Effector CD8-positive, alpha-beta T cell (primary cell): ENCODE data around the gene CACNG3.
"Not testable (repeated sequence)": the region's sequence is repeated elsewhere in the genome, so short reads cannot be mapped to it uniquely, and the experiment has no call there.

ENCODE experiments used
- DNase-seq: peaks from one replicate; lab custom pipeline; 2025; lab: John Stamatoyannopoulos, UW
- total RNA-seq, 4 experiments: gene quantifications; one replicate each; lab custom pipeline; 2026; lab: John Stamatoyannopoulos, UW

CACNG3 gene
- total RNA-seq = 0 reads per million in 4 experiments

DNA sequence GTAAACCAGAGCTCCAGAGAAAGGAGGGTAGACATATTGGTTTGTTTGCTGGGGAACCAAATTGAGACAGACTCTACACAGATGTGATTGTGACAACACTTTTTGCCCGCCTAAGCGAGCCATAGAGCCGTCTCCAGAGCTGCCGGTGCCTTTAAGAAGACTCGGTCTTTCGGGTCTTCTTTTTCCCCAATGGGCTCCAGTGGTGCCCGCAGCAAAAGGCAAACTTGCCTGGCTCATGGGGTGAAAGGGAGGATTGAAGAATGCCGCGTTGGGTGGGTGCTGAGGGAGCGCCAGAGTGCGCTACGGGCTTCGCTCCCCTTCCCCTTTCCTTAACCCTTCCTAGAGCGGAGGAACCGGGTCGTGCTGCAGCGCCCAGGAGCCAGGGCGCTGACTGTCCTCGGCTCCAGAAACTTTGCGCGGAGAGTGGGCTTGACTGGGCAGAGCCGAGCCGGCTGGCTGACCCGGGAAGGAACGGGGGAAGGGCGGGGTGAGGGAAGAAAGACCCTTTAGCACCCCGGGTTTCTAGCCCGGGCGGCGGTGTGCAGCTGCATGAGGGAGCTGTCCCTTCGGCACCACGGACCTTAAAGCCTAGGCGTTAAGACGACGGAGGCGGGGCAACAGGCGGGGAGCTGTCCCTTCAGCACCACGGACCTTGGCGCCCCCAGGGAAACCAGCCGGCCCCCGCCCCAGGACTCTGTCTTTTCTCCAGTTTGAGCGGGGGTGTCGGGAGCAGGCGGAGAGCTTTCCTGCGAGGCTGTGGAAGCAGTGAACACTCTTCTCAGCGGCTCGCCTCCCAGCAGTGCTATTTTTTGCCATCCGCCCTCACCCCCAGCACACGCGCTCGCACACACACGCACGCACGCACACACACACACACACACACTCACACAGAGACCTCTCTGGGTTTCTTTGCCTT lies at the start of gene CACNG3:
Gene CACNG3, plus strand, starts transcription at position 880 of the 916 bp plus-strand sequence. CDS start 420 bp downstream, outside the sequence.
- peak; percentile 2 for DNase-seq

GRCh38 chr16:24206926-24207325 lies 49.2 kb upstream of the CACNG3 start:
- no peak for DNase-seq

DNA sequence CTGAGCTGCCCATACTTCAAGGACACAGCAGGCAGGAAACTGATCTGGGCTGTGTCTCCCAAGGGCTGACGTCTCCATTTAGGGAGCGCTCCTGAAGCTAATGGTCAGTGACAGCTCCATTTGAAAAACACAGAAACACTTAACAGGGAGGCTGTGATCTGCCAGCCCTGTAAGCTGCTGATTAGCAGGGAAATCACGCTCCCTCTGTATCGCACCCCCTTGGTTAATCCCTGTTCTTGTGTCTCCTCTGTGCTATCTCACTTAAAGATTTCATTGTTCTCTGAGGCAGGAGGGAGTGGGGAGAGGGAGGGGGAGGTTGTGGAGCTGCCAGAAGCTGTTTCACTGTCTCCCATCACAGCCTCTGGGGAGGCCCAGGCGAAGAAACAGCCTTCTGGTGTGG lies 47.4 kb upstream of the CACNG3 start:
- DNase-seq = no peak

- no peak for DNase-seq
Measured at GRCh38 chr16:24214992-24215391, 41.1 kb upstream of the CACNG3 start.

GRCh38 chr16:24216961-24217360 lies 39.2 kb upstream of the CACNG3 start:
- DNase-seq = no peak

DNA sequence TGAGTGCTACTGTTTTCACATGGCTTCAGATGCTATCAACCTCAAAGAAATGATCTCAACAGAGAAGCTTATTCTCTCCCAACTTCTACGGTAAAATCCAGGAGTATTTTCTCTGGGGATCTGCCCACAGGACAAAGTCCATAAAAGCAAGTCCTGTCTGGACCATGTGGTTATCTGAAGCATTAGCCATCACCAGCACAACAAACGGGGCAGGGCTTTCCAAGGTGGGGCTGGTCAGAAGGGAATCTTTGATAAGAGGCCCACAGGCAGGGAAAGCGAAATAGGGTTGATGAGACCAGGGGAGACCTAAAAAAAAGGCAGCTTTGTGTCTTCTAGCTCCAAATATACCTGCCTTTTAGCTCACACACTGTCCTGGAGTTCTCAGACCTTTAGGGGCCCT lies 38.7 kb upstream of the CACNG3 start:
- DNase-seq = no peak

- no peak for DNase-seq
Measured at GRCh38 chr16:24218299-24218698, 37.8 kb upstream of the CACNG3 start.

GRCh38 chr16:24221219-24221618 lies 34.9 kb upstream of the CACNG3 start:
- DNase-seq = no peak

DNA sequence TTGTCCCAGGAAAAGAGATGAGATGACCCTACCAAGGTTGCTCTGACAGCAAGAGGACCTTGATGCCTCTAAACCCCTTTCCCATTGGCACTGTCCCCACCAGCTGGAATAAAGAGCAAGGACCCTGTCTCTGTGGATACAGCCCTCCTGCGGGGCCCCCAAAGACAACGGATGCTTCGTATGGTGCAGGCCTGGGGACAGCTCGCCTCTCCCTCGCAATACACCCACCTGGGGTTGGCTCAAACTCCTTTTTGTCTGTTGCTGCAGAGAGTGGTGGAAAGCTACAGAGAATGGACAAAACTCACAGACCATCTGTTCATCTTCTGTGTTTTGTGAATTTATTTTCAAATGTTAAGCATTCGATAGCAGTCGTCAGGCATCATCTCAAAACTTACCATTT lies 27.6 kb upstream of the CACNG3 start:
- no peak for DNase-seq

GRCh38 chr16:24232936-24233335 lies 23.2 kb upstream of the CACNG3 start:
- no peak for DNase-seq

GRCh38 chr16:24234737-24235136 lies 21.4 kb upstream of the CACNG3 start:
- DNase-seq = no peak

DNA sequence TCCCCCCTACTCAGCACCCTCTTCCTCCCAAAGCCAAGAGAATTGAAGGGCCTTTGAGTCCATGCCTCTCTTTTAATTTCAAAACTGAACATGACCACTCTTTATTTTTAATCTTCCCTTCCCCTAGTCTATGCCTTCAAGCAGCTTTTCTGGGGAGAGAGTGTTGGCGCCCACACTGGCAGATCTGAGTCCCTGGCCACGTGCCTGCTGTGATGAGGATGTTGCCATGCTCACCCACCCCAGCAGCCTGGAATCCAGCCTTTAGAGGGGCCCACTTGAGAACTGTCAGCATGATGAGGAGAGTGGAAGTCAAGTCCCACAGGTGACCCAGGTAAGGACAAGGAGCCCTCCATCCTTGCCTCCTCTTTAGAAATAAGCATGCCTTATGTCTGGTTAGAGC lies 20.3 kb upstream of the CACNG3 start:
- DNase-seq = no peak

DNA sequence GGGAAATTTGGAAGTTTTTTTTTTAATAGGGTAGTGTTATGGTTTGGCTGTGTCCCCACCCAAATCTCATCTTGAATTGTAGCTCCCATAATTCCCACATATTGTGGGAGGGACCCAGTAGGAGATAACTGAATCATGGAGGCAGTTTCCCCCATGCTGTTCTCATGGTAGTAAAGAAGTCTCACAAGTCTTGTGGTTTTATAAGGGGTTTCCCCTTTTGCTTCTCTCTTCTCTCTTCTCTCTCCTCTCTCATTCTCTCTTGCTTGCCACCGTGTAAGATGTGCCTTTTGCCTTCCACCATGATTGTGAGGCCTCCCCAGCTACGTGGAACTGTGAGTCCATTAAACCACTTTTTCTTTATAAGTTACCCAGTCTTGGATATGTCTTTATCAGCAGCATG lies 17.3 kb upstream of the CACNG3 start:
- DNase-seq = not testable (repeated sequence)

- DNase-seq = no peak
Measured at GRCh38 chr16:24246911-24247607, 9.1 kb upstream of the CACNG3 start.

DNA sequence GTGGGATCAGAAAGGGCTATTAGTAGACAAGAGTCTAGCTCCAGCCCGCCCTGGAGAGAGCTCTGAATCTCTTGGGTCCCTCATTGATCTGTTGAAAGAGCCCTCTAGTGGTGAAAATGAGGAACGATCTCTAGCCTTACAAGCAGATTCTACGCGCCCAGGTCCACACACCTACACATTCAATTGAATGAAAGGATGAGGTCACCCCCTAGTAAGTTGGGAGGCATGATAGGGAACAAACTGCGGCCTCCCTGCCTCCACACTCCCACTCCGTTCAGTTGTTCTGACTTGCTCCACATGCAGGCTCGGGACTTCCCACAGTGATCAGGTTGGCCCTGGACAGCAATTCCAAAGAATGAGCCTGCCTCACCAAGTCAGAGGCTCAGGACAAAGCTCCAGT lies 2.9 kb upstream of the CACNG3 start:
- no peak for DNase-seq

DNA sequence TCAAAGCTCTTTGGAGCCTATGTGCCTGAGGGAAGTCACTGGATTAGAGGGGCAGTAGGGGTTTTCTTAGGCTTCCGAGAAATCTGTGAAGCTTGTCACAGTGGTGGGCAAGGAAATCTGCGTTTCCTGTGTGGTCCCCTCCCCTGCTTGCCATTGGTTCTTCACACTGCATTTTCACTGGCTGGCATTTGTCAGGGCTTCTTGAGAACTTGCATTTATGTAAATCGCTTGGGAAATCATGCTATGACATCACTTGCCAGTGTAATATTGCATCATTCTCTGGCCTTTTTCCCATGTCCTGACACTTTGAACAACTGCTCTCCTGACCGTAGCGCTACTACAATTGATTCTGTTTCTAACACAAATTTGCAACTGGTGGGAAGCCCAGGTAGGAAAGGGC lies 1.8 kb downstream of the CACNG3 start:
- DNase-seq = no peak

- no peak for DNase-seq
Measured at GRCh38 chr16:24258791-24259190, 2.7 kb downstream of the CACNG3 start.

DNA sequence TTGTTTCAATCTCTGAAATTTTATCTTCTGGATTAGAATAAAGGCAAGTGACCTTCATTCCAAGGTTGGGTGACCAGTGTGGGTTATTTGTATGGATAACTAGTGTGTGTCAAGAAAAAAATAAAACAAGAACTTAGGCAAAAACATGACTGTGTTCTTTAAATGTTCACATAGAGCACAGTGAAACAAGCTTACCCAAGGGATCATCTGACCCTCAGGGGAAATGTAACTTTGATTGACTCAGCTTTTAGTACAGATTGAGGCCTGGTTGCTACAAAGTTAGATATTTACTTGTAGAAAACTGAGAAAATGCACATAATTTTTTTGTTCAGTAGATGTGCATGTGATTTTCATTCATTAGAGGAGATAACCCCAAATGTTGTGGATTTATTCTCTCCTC lies 6.7 kb downstream of the CACNG3 start:
- no peak for DNase-seq

- no peak for DNase-seq
Measured at GRCh38 chr16:24270721-24271442, 14.7 kb downstream of the CACNG3 start.

DNA sequence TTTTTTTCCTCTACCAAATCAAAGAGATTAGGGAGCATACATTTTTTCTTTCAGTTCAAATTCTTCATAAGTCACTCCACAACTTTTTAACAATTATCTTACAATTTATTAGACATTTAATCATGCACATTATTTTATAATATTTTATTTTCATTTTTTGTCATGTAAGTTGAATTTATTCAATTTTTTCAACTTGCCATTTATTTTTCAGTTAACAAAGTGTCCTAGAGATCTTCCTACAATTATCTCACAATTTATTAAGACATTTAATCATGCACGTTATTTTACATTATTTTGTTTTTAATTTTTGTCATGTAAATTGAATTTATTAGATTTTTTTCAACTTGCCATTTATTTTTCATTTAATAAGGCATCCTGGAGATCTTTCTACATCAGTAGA lies 16.2 kb downstream of the CACNG3 start:
- DNase-seq = no peak

DNA sequence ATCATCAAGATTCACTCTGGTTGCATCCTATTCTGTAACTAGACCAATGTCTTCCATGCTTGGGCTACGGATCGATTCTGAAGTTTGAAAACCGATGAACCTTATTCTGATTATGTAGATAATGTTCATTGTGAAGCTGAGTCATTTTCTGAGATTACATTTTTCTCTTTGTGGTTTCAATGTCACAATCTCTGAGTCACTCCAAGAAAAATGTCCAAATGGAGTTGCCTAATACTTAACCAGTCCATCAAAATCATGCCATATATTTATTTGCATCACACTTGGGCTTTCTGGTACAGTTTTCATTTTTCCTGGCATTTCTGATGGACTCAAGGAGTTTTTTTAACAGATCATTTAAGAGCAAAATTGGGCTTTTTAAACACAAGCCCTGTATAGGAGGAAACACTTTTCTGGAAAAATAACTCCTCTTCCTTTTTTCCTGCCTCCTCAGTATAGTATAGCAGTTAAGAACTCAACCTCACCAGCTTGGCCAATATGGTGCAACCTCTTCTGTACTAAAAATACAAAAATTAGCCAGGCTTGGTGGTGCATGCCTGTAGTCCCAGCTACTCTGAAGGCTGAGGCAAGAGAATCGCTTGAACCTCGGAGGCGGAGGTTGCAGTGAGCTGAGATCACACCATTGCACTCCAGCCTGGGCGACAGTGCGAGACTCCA lies 17.5 kb downstream of the CACNG3 start:
- DNase-seq = no peak

GRCh38 chr16:24275413-24275812 lies 19.3 kb downstream of the CACNG3 start:
- no peak for DNase-seq
